ENCODE data around the gene NELFE.

GRCh38 chr6:31972709-31973350 lies 14.1 kb upstream of the NELFE start:
- TF ChIP-seq CTCF (IDR thresholded peaks at IDR 0.05; ENCODE audit: low read depth, low read length), result no peak
- no peak for TF ChIP-seq EZH2phosphoT487 (IDR thresholded peaks at IDR 0.05; ENCODE audit: low read depth)
